GM23248 (cell line): Measurements from ENCODE around the gene ATM. TPM values are rescaled to one million over a fixed set of nuclear protein-coding genes. Genes with fewer than 3 reads are reported as not detected.
A peak's percentile ranks its signal among the peaks of the same experiment; 100 is the strongest.

ENCODE experiments used
- DNase-seq: peaks from one replicate; pipeline ENCODE4 v3.0.0-alpha.2; 2015
- H2AFZ ChIP-seq: fragments of 200-600 bp; sonication (generic); 2 replicates; pipeline ENCODE4 v1.6.1; 2016; ENCODE audit warnings: antibody characterized with exemption
- H3F3A ChIP-seq: fragments of 200-600 bp; sonication (generic); 2 replicates; pipeline ENCODE4 v1.6.1; 2016; ENCODE audit warnings: mild to moderate bottlenecking, antibody characterized with exemption, mixed run types; ENCODE audit not compliant: insufficient read depth
- H3K27ac ChIP-seq: fragments of 200-600 bp; sonication (generic); 2 replicates; pipeline ENCODE4 v1.5.1; 2016; ENCODE audit warnings: mild to moderate bottlenecking
- H3K27me3 ChIP-seq: fragments of 200-600 bp; sonication (generic); replicated peaks from 2 replicates; pipeline ENCODE4 v1.6.1; 2016; ENCODE audit warnings: mild to moderate bottlenecking; ENCODE audit not compliant: insufficient read depth
- H3K36me3 ChIP-seq: fragments of 200-600 bp; sonication (generic); 2 replicates; pipeline ENCODE4 v1.6.1; 2016; ENCODE audit warnings: low read depth, mild to moderate bottlenecking
- H3K4me1 ChIP-seq: fragments of 200-600 bp; sonication (generic); 2 replicates; pipeline ENCODE4 v1.6.1; 2016; ENCODE audit warnings: mild to moderate bottlenecking; ENCODE audit not compliant: insufficient read depth
- H3K4me2 ChIP-seq: fragments of 200-600 bp; sonication (generic); one replicate; pipeline ENCODE4 v1.6.1; 2016; ENCODE audit warnings: mild to moderate bottlenecking; ENCODE audit not compliant: unreplicated experiment
- H3K4me3 ChIP-seq: fragments of 200-600 bp; sonication (generic); 2 replicates; pipeline ENCODE4 v1.5.1; 2016; ENCODE audit warnings: mild to moderate bottlenecking
- H3K79me2 ChIP-seq: fragments of 200-600 bp; sonication (generic); 2 replicates; pipeline ENCODE4 v1.6.1; 2016; ENCODE audit warnings: mild to moderate bottlenecking; ENCODE audit not compliant: insufficient read depth
- H3K9ac ChIP-seq: fragments of 200-600 bp; sonication (generic); 2 replicates; pipeline ENCODE4 v1.6.1; 2016; ENCODE audit warnings: mild to moderate bottlenecking
- H3K9me2 ChIP-seq: fragments of 200-600 bp; sonication (generic); 2 replicates; pipeline ENCODE4 v1.6.1; 2016; ENCODE audit warnings: mixed run types, mild to moderate bottlenecking, moderate library complexity; ENCODE audit not compliant: insufficient read depth
- H3K9me3 ChIP-seq: fragments of 200-600 bp; sonication (generic); one replicate; pipeline ENCODE4 v1.6.1; 2017; ENCODE audit warnings: low read depth
- H4K20me1 ChIP-seq: fragments of 200-600 bp; sonication (generic); 2 replicates; pipeline ENCODE4 v1.6.0; 2016; ENCODE audit not compliant: insufficient read depth
- EZH2 ChIP-seq: fragments of 200-600 bp; sonication (generic); IDR thresholded peaks from 2 replicates; pipeline ENCODE4 v1.6.1; 2018; ENCODE audit warnings: antibody characterized with exemption, mild to moderate bottlenecking; ENCODE audit not compliant: insufficient read depth, poor library complexity, severe bottlenecking
- EZH2phosphoT487 ChIP-seq: fragments of 200-600 bp; sonication (generic); IDR thresholded peaks from 2 replicates; pipeline ENCODE4 v1.6.1; 2018; ENCODE audit warnings: antibody characterized with exemption, moderate library complexity, mild to moderate bottlenecking, low read depth; ENCODE audit not compliant: insufficient read depth
- WGBS, 2 experiments: methylation state at CpG; one replicate each; pipeline ENCODE4 v1.1.6; 2015 to 2017; ENCODE audit warnings: low lambda C conversion rate in 2 of 2, low coverage in 1 of 2; ENCODE audit errors: missing lambda C conversion rate in 2 of 2; 5-methylcytosine and 5-hydroxymethylcytosine counted together
- in situ Hi-C: fragments of 300-500 bp; cut with MboI; formaldehyde crosslinking; loops from 2 replicates; pipeline ENCODE4 v1.15.0; 2020
- polyA plus RNA-seq: library from polyadenylated mRNA; unstranded; fragments of >200 nt; fragmentation: Nextera tagmentation; extraction: Ambion mirVana; gene quantifications from 2 replicates; pipeline ENCODE4 v1.2.1, GENCODE V29; 2016
- total RNA-seq: library from RNA; depleted of rRNA; stranded (reverse); fragments of >200 nt; shearing (Covaris generic); gene quantifications from 2 replicates; pipeline ENCODE4 v1.2.3, GENCODE V29; 2014

Gene ATM
- total and polyA plus RNA-seq, 2 experiments from 2014 or later, result 16.5 to 69.2 TPM

DNA sequence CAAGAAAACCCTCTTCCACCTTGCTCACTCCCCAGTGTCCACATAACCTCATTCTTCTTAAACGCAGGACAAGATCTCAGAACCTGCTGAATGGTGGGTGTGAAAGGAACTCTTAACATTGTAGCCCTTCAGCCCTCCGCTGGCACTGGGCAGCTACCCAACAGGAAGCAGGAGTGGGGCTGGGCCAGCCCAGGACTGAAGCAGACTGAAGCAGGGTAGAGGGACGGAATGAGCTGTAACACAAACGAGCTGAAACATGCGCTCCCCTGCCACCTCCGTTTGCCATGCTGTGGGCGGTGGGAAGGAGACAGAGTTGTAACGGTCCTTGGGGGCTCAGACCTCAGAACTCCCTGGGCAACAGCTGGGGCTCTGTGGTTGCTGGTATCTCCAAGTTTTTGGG, 24.0 kb upstream of the ATM start:
- Histone ChIP-seq H3K4me2 (no peak overlapping the region), H3K4me3 (no peak overlapping the region), H3K9me3 (no peaks in the 10 kb centered on the region), H4K20me1 (no peaks in the 10 kb centered on the region), H3K9ac (no peak overlapping the region), H3F3A (peaks cover 16% of the 10 kb centered on the region; the same call in 1 of the 2 replicates), H3K36me3 (peaks cover 19% of the 10 kb centered on the region), H2AFZ (no peak overlapping the region), H3K9me2 (no peaks in the 10 kb centered on the region; the same call in 1 of the 2 replicates), H3K27me3 (no peaks in the 10 kb centered on the region), H3K4me1 (peaks cover 11% of the 10 kb centered on the region), H3K27ac (no peak overlapping the region), H3K79me2 (peaks cover 59% of the 10 kb centered on the region)
- no peak for DNase-seq
- TF ChIP-seq EZH2phosphoT487 (no peak), EZH2 (no peak)
- in situ Hi-C loops, result no loop called here
- WGBS, 2 experiments, result 98 to 100% methylated on average over 7 to 8 of the region's 8 CpGs

DNA sequence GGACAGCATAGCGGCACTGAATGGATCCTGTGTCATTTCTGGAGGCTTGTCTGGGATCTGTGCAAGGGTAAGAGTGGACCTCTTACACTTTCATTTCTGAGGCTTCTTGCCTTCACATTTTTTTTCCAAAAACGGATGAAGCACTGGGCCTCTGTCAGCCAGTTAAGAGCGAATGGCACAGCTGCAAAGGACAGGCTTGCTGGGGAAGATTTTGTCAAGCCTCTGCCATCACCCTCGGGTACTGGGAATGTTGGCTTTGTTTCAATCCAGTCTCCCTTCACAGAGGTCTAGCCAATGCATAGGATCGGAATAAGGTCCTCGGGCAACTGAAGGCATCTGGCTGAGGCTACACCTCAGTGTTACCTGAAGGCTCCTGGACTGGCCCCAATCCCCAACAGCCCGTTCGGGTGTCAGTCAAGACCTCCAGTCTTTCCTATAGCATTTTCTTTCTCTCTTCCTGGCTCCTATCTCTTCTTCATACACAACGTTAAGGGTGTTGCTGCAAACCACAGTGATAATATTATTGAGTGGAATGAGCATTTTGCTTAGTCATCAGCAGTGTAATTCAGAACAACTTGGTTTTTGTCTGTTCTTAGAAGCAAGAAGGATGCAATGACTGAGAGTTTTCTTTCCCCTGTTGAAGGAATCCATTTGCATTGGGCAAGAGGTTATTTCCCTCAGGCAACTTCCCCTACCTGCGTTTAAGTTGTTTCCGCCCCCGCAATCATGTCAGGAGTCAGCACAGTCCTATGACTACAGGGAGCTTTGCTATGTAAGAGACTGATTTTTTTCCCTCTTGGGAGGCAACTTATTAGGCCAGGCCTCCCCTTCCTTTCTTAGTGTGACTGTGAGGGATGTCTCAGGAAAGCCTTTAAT, 23.2 kb upstream of the ATM start:
- no peaks in the 10 kb centered on the region for H4K20me1 ChIP-seq
- peak overlapping the region; percentile 61 for H3K27ac ChIP-seq
- WGBS, 2 experiments, result 85 to 87% methylated on average over 12 of the region's 12 CpGs
- no peaks in the 10 kb centered on the region for H3K27me3 ChIP-seq
- H3K4me1 ChIP-seq, result peaks cover 11% of the 10 kb centered on the region
- DNase-seq, result peak; percentile 66
- H2AFZ ChIP-seq, result no peak overlapping the region
- H3F3A ChIP-seq, result peaks cover 16% of the 10 kb centered on the region; the same call in 1 of the 2 replicates
- H3K36me3 ChIP-seq, result peaks cover 22% of the 10 kb centered on the region
- peak overlapping the region; percentile 9; the same call in 1 of the 2 replicates for H3K9ac ChIP-seq
- in situ Hi-C loops, result no loop called here
- H3K4me2 ChIP-seq, result peak overlapping the region; percentile 24
- no peak overlapping the region for H3K4me3 ChIP-seq
- peaks cover 68% of the 10 kb centered on the region for H3K79me2 ChIP-seq
- TF ChIP-seq EZH2 (no peak), EZH2phosphoT487 (no peak)
- H3K9me2 ChIP-seq, result no peaks in the 10 kb centered on the region; the same call in 1 of the 2 replicates
- H3K9me3 ChIP-seq, result no peaks in the 10 kb centered on the region

DNA sequence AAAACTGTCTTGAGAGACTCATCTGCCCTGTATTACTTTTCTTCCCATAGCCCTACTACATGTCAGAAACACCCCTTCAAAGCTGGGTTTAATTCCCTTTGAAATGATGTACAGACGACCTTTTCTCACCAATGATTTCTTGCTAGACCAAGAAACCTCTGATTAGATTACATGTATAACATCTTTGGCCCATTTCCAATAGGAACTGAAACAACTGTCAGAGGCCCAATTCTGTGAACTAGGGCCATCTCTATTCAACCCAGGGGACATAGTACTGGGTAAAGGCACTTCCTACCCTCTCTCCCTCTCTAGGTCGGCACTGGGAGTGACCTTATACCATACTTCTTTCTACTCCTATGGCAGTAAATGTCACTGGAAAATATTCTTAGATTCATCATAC, 19.8 kb upstream of the ATM start:
- Histone ChIP-seq H3K9me3 (no peaks in the 10 kb centered on the region), H3K36me3 (peaks cover 16% of the 10 kb centered on the region; the same call in 1 of the 2 replicates), H3K27ac (no peak overlapping the region), H3K9ac (no peak overlapping the region), H3K9me2 (no peaks in the 10 kb centered on the region; the same call in 1 of the 2 replicates), H3K4me2 (no peak overlapping the region), H3K27me3 (no peaks in the 10 kb centered on the region), H3K4me3 (no peak overlapping the region), H3F3A (peaks cover 16% of the 10 kb centered on the region; the same call in 1 of the 2 replicates), H3K79me2 (peaks cover 81% of the 10 kb centered on the region), H4K20me1 (no peaks in the 10 kb centered on the region), H3K4me1 (peaks cover 11% of the 10 kb centered on the region), H2AFZ (no peak overlapping the region)
- 95% methylated on average over 2 of the region's 2 CpGs for WGBS, 2 experiments
- no peak for DNase-seq
- TF ChIP-seq EZH2phosphoT487 (no peak), EZH2 (no peak)
- in situ Hi-C loops, result no loop called here

DNA sequence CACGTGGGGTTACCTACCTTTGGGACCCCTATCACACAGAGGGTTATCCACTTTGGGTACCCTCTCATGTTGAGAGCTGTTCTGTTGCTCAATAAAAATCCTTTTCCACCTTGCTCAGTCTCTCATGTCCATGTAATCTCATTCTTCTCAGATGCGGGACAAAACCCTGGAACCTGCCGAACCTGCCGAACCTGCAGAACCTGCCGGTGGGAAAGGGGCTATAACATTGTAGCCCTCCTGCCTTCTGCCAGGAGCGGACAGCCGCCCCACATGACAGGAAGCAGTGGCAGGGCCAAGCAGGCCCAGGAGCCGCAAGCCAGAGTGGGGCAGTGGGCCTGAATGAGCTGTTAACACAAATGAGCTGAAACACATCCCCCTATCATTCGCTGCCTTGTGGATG, 18.5 kb upstream of the ATM start:
- H3K9ac ChIP-seq, result no peak overlapping the region
- H3F3A ChIP-seq, result peaks cover 15% of the 10 kb centered on the region; the same call in 1 of the 2 replicates
- no peaks in the 10 kb centered on the region for H3K27me3 ChIP-seq
- H2AFZ ChIP-seq, result no peak overlapping the region
- TF ChIP-seq EZH2 (no peak), EZH2phosphoT487 (no peak)
- peaks cover 80% of the 10 kb centered on the region for H3K79me2 ChIP-seq
- in situ Hi-C loops, result no loop called here
- H3K9me2 ChIP-seq, result no peaks in the 10 kb centered on the region; the same call in 1 of the 2 replicates
- H3K27ac ChIP-seq, result no peak overlapping the region
- WGBS, 2 experiments, result 95 to 98% methylated on average over 9 of the region's 9 CpGs
- DNase-seq, result no peak
- peaks cover 11% of the 10 kb centered on the region for H3K4me1 ChIP-seq
- no peaks in the 10 kb centered on the region for H4K20me1 ChIP-seq
- peaks cover 20% of the 10 kb centered on the region; the same call in 1 of the 2 replicates for H3K36me3 ChIP-seq
- no peak overlapping the region for H3K4me2 ChIP-seq
- H3K9me3 ChIP-seq, result no peaks in the 10 kb centered on the region
- H3K4me3 ChIP-seq, result no peak overlapping the region
